Endothelial cell of umbilical vein (primary cell): ENCODE results near the gene HAP1.

ENCODE experiments used
- EZH2 ChIP-seq: IDR thresholded peaks from 2 replicates; pipeline ENCODE4 v1.6.1; 2012; ENCODE audit warnings: borderline replicate concordance, low read depth, mild to moderate bottlenecking, moderate library complexity, low read length, inconsistent platforms; ENCODE audit not compliant: severe bottlenecking
- GATA2 ChIP-seq: IDR thresholded peaks from 2 replicates; pipeline ENCODE4 v1.7.0; 2011; ENCODE audit warnings: low read depth, mild to moderate bottlenecking, moderate library complexity, mixed read lengths, low read length; ENCODE audit not compliant: insufficient read length, insufficient read depth
- MYC ChIP-seq: IDR thresholded peaks from one replicate; pipeline ENCODE4 v1.6.1; 2011; ENCODE audit warnings: mild to moderate bottlenecking, low read depth, low read length
- POLR2A ChIP-seq: IDR thresholded peaks from 2 replicates; pipeline ENCODE4 v1.6.1; 2012; ENCODE audit warnings: low read depth, mild to moderate bottlenecking, control low read depth, low read length
- TF ChIP-seq, protein P1 (sequence below), 2 donors: IDR thresholded peaks; 1 replicate in 1 of 2; 2 replicates in 1 of 2; pipeline ENCODE4 v1.5.1; 2011; ENCODE audit warnings: low read length in 2 of 2, mild to moderate bottlenecking in 2 of 2, moderate library complexity in 2 of 2, control low read depth in 1 of 2, inconsistent platforms in 1 of 2, low read depth in 1 of 2; ENCODE audit not compliant: insufficient read depth in 1 of 2; ENCODE audit errors: extremely low read depth in 1 of 2
- TF ChIP-seq, protein P2 (sequence below): IDR thresholded peaks from 2 replicates; pipeline ENCODE4 v1.6.1; 2011; ENCODE audit not compliant: insufficient read depth, insufficient read length

DNA sequence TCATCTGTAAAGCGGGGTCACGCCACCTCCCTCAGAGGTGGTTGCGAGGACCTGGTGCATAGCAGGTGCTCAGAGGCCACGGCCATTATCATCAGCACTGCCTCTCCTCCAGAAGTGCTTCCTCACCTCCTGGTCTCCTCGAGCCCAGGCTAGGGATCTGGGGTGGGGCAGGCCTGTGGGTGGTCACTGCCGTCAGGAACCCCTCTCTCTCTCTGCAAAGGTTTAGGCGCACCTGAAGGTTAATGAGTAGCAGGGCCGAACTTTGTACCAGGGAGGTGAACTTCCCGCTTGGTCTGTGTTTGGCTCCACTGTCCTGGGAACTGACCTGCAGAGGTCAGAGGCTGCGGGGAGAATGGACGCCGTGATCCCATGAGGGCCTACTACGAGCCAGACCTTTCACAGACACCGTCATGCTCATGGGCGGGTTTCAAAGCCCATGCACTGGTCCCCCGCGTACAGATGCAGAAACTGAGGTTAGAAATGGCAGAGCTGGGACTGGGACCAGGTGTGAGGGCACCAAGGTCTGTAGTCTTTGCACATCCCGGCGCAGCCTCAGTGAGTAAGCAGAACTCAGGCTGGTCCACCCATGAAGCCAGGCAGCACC, 38.2 kb upstream of the HAP1 start:
- TF ChIP-seq, protein P1, sequence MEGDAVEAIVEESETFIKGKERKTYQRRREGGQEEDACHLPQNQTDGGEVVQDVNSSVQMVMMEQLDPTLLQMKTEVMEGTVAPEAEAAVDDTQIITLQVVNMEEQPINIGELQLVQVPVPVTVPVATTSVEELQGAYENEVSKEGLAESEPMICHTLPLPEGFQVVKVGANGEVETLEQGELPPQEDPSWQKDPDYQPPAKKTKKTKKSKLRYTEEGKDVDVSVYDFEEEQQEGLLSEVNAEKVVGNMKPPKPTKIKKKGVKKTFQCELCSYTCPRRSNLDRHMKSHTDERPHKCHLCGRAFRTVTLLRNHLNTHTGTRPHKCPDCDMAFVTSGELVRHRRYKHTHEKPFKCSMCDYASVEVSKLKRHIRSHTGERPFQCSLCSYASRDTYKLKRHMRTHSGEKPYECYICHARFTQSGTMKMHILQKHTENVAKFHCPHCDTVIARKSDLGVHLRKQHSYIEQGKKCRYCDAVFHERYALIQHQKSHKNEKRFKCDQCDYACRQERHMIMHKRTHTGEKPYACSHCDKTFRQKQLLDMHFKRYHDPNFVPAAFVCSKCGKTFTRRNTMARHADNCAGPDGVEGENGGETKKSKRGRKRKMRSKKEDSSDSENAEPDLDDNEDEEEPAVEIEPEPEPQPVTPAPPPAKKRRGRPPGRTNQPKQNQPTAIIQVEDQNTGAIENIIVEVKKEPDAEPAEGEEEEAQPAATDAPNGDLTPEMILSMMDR (IDR thresholded peaks at IDR 0.05; ENCODE audit: extremely low read depth in 1 of 2, insufficient read depth in 1 of 2, low read depth in 1 of 2, low read length in 2 of 2), result no peak
- TF ChIP-seq MYC (no peak), POLR2A (no peak), EZH2 (no peak), GATA2 (no peak)
- TF ChIP-seq, protein P2, sequence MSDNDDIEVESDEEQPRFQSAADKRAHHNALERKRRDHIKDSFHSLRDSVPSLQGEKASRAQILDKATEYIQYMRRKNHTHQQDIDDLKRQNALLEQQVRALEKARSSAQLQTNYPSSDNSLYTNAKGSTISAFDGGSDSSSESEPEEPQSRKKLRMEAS, result no peak
